Measurements from ENCODE around the gene SCUBE1.

The SCUBE1 gene

DNA sequence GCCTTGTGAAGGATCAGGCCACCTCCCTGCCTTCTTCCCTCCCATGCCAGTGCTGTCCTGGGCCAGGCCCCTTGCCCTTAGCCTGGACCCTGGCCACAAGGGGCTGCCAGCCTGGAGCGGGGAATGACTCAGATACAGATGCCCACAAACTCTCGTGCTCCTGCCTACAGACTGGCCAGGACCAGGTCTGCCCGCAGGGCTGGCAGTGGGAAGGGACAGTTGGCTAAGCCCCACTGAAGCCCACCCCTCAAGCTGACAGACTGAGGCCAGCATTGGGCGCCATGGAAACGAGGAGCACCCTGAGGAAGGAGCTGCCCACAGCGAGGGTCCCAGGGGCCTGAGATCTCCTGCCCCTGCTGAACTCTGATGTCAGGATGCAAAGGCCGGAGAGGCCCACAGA lies 14.1 kb downstream of the SCUBE1 start:
- H3K4me3 ChIP-seq (ENCODE audit: low read depth, low read length) = no peak overlapping the region
- TF ChIP-seq, protein P1, sequence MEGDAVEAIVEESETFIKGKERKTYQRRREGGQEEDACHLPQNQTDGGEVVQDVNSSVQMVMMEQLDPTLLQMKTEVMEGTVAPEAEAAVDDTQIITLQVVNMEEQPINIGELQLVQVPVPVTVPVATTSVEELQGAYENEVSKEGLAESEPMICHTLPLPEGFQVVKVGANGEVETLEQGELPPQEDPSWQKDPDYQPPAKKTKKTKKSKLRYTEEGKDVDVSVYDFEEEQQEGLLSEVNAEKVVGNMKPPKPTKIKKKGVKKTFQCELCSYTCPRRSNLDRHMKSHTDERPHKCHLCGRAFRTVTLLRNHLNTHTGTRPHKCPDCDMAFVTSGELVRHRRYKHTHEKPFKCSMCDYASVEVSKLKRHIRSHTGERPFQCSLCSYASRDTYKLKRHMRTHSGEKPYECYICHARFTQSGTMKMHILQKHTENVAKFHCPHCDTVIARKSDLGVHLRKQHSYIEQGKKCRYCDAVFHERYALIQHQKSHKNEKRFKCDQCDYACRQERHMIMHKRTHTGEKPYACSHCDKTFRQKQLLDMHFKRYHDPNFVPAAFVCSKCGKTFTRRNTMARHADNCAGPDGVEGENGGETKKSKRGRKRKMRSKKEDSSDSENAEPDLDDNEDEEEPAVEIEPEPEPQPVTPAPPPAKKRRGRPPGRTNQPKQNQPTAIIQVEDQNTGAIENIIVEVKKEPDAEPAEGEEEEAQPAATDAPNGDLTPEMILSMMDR (IDR thresholded peaks at IDR 0.05; ENCODE audit: low read depth, low read length) = no peak

DNA sequence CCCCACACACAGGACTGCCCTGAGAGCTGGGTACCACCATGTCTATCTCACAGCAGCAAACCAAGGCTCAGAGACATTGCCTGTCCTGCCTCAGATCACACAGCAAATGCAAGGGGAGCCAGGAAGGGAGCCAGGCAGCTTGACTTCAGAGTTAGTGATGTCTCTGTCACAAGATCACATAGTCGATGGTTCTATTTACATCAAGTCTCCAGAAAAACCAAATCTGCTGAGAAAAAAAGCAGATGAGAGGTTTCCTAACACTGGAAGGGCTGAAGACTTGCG lies 16.1 kb downstream of the SCUBE1 start:
- no peak overlapping the region for H3K4me3 ChIP-seq (ENCODE audit: low read depth, low read length)
- TF ChIP-seq, protein P1 (IDR thresholded peaks at IDR 0.05; ENCODE audit: low read depth, low read length) = no peak

DNA sequence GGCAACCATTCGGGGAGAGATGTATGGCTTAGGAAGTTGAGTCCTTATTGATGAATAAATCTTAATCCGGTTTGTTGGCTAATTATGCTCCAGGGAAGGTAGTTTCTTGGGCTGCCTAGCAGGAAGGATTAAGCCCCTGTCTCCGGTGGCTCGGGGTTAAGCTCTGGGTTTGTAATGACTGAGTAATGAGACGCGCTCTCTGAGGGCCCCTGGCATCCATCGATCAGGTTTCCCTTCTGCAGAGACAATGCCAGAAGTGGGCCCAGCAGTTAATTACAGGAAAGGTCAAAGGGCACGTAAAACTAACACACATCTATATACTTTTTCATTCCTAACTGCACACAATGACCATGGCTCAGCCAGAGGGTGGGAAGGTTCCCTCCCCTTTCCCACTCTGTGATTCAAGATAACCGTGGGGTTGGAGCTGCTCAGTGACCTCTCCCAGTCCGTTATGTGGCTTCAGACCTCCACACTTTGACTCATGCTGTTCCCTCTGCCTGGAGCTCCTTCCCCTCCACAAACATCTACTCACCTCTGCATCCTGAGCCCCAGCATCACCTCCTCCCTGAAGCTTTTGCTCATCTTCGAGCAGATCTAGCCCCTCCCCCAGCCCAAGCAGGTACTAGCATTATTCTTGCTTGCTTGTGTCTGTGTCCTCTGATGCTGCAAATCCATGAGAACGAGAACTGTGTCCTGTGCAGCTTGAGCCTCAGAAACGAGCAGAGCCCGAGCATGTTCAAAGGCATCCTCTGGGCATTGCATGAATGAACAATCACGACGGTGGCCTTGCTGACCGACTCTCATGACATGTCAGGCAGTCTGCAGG lies 16.6 kb downstream of the SCUBE1 start:
- no peak overlapping the region for H3K4me3 ChIP-seq (ENCODE audit: low read depth, low read length)

DNA sequence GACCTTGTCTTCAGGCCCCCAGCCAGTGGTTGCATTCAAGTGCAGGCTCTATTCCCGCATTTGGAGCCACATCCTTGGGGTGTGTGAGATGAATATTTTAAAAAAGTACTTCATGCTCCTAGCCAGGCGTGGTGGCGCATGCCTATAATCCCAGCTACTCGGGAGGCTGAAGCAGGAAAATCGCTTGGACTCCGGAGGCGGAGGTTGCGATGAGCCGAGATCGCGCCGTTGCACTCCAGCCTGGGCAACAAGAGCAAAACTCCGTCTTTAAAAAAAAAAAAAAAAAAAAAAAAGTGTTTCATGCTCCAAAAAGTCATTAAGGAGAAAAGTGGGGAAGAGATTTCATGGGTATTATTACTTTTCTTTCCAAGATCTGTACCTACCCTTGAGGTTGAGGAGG lies 18.0 kb downstream of the SCUBE1 start:
- TF ChIP-seq, protein P1 (IDR thresholded peaks at IDR 0.05; ENCODE audit: low read depth, low read length) = no peak
- no peak overlapping the region for H3K4me3 ChIP-seq (ENCODE audit: low read depth, low read length)

More for the DNA sequence above, 16.6 kb downstream of the SCUBE1 start:
- TF ChIP-seq, protein P1 (IDR thresholded peaks at IDR 0.05; ENCODE audit: low read depth, low read length) = no peak

DNA sequence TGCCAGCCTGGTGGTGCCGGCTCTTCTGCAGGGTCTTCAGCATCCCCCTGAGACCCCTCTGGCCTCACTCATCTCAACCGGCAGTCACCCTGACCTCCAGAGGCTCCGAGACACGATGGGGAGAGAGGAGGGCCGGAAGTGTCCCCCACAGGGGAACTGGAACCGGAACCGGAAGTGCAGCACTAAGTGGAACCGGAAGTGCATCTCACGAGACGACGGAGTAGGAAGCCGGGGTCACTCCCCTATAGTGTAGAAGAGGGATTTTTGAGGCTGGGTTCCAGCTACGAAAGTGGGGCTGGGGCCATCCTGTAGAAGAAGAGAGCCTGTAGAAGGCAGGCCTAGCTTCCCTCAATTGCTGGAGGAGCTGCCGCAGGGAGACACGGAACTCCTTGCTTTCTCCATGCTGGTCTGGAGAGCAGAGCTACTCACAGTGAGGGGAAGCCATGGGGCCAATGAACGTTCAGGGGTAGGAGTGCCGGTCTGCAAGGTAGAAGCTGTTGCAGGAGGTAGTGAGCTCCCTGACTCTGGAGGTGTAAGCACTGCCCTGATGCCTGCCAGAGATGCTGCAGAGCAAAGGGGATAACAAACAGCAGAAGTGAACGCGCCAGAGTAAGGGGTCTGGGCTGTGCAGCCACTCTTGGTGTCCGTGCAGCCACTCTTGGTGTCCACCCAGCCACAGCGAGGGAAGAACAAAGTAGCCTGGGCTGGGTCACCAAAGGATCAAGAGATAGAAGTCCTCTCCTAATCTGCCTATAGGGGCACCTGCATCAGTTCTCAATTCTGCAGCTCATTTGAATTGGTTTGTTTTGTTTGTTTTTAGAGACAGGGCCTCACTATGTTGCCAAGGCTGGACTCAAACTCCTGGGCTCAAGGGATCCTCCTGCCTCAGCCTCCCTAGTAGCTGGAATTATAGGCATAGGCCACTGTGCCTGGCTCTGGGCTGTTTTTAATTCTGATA lies 21.9 kb downstream of the SCUBE1 start:
- TF ChIP-seq, protein P1 (IDR thresholded peaks at IDR 0.05; ENCODE audit: low read depth, low read length) = no peak
- H3K4me3 ChIP-seq (ENCODE audit: low read depth, low read length) = no peak overlapping the region

DNA sequence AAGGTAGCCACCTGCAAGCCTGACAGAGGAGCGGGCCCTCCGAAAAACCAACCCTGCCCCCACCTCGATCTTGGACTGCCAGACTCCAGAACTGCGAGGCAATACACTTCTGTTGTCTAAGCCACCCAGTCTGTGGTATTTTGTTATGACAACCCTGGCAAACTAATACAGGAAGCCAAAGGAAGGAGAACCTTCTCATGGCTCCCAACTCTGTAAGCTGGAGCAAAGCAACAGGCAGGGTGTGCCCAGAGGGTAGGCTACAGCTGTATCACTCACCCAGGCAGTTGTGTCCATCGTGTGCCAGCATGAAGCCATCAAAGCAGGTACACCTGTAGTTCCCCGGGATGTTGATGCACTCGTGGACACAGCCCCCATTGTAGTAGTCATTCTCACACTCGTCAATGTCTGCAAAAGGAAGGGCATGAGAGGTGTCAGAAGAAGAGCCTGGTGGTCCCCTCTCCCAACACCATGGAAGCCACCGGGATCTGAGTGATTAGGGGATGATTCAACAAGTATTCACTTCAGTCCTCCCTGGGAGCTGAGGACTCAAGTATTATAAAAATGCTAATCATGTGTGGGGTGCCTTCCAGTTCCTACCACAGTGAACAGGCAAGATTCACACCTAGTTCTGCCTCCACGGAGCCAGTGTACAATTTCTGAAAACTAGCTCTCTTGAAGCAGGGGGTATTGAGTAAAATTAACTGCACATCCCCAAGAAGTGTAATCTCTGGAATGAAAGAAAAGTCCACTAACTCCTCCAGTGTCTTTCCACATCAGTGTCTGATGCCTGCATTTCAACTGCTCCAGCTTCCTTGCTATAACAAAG lies 23.3 kb downstream of the SCUBE1 start:
- no peak overlapping the region for H3K4me3 ChIP-seq (ENCODE audit: low read depth, low read length)
- TF ChIP-seq, protein P1 (IDR thresholded peaks at IDR 0.05; ENCODE audit: low read depth, low read length) = no peak
